ENCODE data around the gene MOB3A. TPM values are rescaled to one million over a fixed set of nuclear protein-coding genes. Genes with fewer than 3 reads are reported as not detected.

Gene MOB3A
- total and polyA plus RNA-seq, 4 donors, result 3.4 to 8.7 (median 6.5) TPM

DNA sequence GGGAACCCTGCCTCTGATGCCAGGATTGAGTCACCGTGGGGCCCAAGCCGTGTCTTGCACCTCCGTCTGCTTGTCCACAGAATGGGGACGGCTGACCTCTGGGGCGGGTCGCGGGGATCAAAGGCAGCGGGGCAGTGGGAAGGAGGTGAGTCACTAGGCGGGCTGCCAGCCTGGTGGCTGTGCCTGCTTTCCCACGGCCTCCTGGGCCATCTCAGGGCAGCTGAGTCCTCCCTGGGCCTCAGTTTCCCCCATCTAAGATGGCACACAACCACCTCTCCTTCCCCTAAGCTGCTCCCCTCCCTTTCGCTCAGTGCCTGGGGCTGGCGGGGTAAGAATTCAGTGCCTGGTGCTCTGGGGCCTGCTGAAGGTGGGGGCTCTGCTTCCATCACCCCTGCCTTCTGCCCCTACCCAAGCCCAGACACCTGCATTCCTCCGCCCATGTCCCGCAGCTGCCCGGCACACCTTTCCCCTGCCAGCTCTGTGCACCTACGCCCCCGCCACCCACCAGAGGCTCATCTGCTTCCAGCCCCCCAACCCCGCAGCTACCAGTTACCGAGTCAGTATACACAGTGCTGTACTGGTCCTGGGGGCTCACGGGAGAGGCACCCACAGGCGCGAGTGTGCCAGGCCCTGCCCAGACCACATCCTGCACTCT lies 48.5 kb downstream of the MOB3A start:
- H3K27me3 ChIP-seq (ENCODE audit: control insufficient read depth in 4 of 4, insufficient read depth in 4 of 4, low read length in 3 of 4), result no peaks in the 10 kb centered on the region
- H3K36me3 ChIP-seq (ENCODE audit: control insufficient read depth in 4 of 4, insufficient read depth in 3 of 4, low read depth in 1 of 4, low read length in 3 of 4), result peaks cover 0 to 13% (median 3%) of the 10 kb centered on the region in 4 donors
- no peak for DNase-seq (ENCODE audit: low spot score)
- TF ChIP-seq, protein P1, sequence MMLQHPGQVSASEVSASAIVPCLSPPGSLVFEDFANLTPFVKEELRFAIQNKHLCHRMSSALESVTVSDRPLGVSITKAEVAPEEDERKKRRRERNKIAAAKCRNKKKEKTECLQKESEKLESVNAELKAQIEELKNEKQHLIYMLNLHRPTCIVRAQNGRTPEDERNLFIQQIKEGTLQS (IDR thresholded peaks at IDR 0.05), result peak; percentile 20
- TF ChIP-seq NR2F2 (IDR thresholded peaks at IDR 0.05) (peak; percentile 63), RXRA (IDR thresholded peaks at IDR 0.05) (peak; percentile 72 to 77), GABPA (IDR thresholded peaks at IDR 0.05 in 1 of 2, conservative IDR thresholded peaks at IDR 0.05 in 1 of 2) (no peak), HNF4G (IDR thresholded peaks at IDR 0.05) (no peak), EGR1 (IDR thresholded peaks at IDR 0.05; ENCODE audit: low read depth in 2 of 2) (no peak), HNF4A (conservative IDR thresholded peaks at IDR 0.05) (peak; percentile 33 to 43), JUND (IDR thresholded peaks at IDR 0.05) (peak; percentile 72 to 86), TAF1 (conservative IDR thresholded peaks at IDR 0.05) (no peak)
- TF ChIP-seq, protein P2, sequence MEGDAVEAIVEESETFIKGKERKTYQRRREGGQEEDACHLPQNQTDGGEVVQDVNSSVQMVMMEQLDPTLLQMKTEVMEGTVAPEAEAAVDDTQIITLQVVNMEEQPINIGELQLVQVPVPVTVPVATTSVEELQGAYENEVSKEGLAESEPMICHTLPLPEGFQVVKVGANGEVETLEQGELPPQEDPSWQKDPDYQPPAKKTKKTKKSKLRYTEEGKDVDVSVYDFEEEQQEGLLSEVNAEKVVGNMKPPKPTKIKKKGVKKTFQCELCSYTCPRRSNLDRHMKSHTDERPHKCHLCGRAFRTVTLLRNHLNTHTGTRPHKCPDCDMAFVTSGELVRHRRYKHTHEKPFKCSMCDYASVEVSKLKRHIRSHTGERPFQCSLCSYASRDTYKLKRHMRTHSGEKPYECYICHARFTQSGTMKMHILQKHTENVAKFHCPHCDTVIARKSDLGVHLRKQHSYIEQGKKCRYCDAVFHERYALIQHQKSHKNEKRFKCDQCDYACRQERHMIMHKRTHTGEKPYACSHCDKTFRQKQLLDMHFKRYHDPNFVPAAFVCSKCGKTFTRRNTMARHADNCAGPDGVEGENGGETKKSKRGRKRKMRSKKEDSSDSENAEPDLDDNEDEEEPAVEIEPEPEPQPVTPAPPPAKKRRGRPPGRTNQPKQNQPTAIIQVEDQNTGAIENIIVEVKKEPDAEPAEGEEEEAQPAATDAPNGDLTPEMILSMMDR (IDR thresholded peaks at IDR 0.05; ENCODE audit: low read depth, low read length, missing input control), result no peak
- TF ChIP-seq, protein P3, sequence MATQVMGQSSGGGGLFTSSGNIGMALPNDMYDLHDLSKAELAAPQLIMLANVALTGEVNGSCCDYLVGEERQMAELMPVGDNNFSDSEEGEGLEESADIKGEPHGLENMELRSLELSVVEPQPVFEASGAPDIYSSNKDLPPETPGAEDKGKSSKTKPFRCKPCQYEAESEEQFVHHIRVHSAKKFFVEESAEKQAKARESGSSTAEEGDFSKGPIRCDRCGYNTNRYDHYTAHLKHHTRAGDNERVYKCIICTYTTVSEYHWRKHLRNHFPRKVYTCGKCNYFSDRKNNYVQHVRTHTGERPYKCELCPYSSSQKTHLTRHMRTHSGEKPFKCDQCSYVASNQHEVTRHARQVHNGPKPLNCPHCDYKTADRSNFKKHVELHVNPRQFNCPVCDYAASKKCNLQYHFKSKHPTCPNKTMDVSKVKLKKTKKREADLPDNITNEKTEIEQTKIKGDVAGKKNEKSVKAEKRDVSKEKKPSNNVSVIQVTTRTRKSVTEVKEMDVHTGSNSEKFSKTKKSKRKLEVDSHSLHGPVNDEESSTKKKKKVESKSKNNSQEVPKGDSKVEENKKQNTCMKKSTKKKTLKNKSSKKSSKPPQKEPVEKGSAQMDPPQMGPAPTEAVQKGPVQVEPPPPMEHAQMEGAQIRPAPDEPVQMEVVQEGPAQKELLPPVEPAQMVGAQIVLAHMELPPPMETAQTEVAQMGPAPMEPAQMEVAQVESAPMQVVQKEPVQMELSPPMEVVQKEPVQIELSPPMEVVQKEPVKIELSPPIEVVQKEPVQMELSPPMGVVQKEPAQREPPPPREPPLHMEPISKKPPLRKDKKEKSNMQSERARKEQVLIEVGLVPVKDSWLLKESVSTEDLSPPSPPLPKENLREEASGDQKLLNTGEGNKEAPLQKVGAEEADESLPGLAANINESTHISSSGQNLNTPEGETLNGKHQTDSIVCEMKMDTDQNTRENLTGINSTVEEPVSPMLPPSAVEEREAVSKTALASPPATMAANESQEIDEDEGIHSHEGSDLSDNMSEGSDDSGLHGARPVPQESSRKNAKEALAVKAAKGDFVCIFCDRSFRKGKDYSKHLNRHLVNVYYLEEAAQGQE (IDR thresholded peaks at IDR 0.05), result no peak
- H3K4me1 ChIP-seq (ENCODE audit: control insufficient read depth in 4 of 4, insufficient read depth in 4 of 4, low read length in 3 of 4), result peaks cover 44 to 83% (median 80%) of the 10 kb centered on the region in 4 donors
- peak overlapping the region; percentile 95 to 99 for H3K27ac ChIP-seq (ENCODE audit: low read depth in 1 of 2, low read length in 2 of 2)
- no peak overlapping the region for H3K4me3 ChIP-seq (ENCODE audit: low read depth in 1 of 3, low read length in 3 of 3)
- H3K9me3 ChIP-seq (ENCODE audit: control insufficient read depth in 4 of 4, low read length in 3 of 4), result no peaks in the 10 kb centered on the region
- WGBS, result 57% methylated on average over 22 of the region's 22 CpGs
- no peak overlapping the region for H3K9ac ChIP-seq (ENCODE audit: low read depth in 1 of 2, low read length in 2 of 2)

DNA sequence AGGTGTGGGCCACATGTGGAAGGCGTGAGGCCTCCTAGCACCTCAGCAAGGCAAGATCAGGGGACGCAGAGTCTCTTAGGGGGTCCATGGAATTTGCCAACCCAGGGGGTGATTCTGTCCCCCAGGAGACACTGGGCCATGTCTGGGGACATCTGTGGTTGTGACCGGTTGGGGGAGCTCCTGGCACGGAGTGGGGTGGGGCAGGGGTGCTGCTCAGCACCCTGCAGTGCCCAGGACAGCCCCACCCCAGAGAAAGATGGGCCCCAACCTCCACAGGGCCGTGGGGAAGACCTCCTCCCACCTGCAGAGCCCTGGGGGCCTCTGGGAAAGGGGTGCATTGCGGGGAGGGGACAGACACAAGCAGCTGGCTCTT lies 49.1 kb downstream of the MOB3A start:
- H3K4me1 ChIP-seq (ENCODE audit: control insufficient read depth in 4 of 4, insufficient read depth in 4 of 4, low read length in 3 of 4), result peaks cover 42 to 82% (median 78%) of the 10 kb centered on the region in 4 donors
- H3K4me3 ChIP-seq (ENCODE audit: low read depth in 1 of 3, low read length in 3 of 3), result no peak overlapping the region
- 78% methylated on average over 6 of the region's 6 CpGs for WGBS
- peak overlapping the region; percentile 95 to 99 for H3K27ac ChIP-seq (ENCODE audit: low read depth in 1 of 2, low read length in 2 of 2)
- no peaks in the 10 kb centered on the region for H3K27me3 ChIP-seq (ENCODE audit: control insufficient read depth in 4 of 4, insufficient read depth in 4 of 4, low read length in 3 of 4)
- H3K36me3 ChIP-seq (ENCODE audit: control insufficient read depth in 4 of 4, insufficient read depth in 3 of 4, low read depth in 1 of 4, low read length in 3 of 4), result peaks cover 0 to 13% (median 3%) of the 10 kb centered on the region in 4 donors
- peak overlapping the region in 1 of 2 donors; percentile 36 for H3K9ac ChIP-seq (ENCODE audit: low read depth in 1 of 2, low read length in 2 of 2)
- DNase-seq (ENCODE audit: low spot score), result no peak
- H3K9me3 ChIP-seq (ENCODE audit: control insufficient read depth in 4 of 4, low read length in 3 of 4), result no peaks in the 10 kb centered on the region
- no peak for TF ChIP-seq FOXA1 (IDR thresholded peaks at IDR 0.05)
- TF ChIP-seq HNF4G (IDR thresholded peaks at IDR 0.05), result no peak
- TF ChIP-seq HNF4A (conservative IDR thresholded peaks at IDR 0.05), result no peak
- TF ChIP-seq FOXA2 (IDR thresholded peaks at IDR 0.05), result no peak
- TF ChIP-seq, protein P2 (IDR thresholded peaks at IDR 0.05; ENCODE audit: low read depth, low read length, missing input control), result no peak
- TF ChIP-seq RXRA (IDR thresholded peaks at IDR 0.05), result no peak
- no peak for TF ChIP-seq NR2F2 (IDR thresholded peaks at IDR 0.05)
- no peak for TF ChIP-seq GABPA (IDR thresholded peaks at IDR 0.05 in 1 of 2, conservative IDR thresholded peaks at IDR 0.05 in 1 of 2)
- TF ChIP-seq, protein P4, sequence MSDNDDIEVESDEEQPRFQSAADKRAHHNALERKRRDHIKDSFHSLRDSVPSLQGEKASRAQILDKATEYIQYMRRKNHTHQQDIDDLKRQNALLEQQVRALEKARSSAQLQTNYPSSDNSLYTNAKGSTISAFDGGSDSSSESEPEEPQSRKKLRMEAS (IDR thresholded peaks at IDR 0.05), result no peak
- TF ChIP-seq, protein P3 (IDR thresholded peaks at IDR 0.05), result no peak
- TF ChIP-seq YY1 (IDR thresholded peaks at IDR 0.05), result no peak
- TF ChIP-seq, protein P1 (IDR thresholded peaks at IDR 0.05), result no peak
- TF ChIP-seq TAF1 (conservative IDR thresholded peaks at IDR 0.05), result no peak
- no peak for TF ChIP-seq JUND (IDR thresholded peaks at IDR 0.05)
